Coronary artery (tissue), 2 donors: ENCODE results near the gene MPP4.
A peak's percentile ranks its signal among the peaks of the same experiment; 100 is the strongest.

Experiments
- DNase-seq: peaks from one replicate; pipeline ENCODE4 v3.0.0-alpha.2; 2017; ENCODE audit warnings: low spot score
- H3K27ac ChIP-seq, 2 donors: fragments of 200-600 bp; sonication (generic); one replicate each; pipeline ENCODE4 v1.5.1; 2016 to 2019
- H3K4me3 ChIP-seq: fragments of 200-600 bp; sonication (generic); 2 replicates; pipeline ENCODE4 v1.5.1; 2016; ENCODE audit warnings: mild to moderate bottlenecking, moderate library complexity
- CTCF ChIP-seq: fragments of 200-600 bp; sonication (generic); IDR thresholded peaks from one replicate; pipeline ENCODE4 v1.5.1; 2019; ENCODE audit warnings: antibody characterized with exemption

MPP4 gene

GRCh38 chr2:201698588-201699226, at the start of gene MPP4:
MPP4 (minus strand) TSS chr2:201698644; CDS start chr2:201693954, 4,690 bp downstream.
- peak within 1 kb of the TSS in 1 of 2 donors; percentile 53 for H3K27ac ChIP-seq
- no peak for TF ChIP-seq CTCF
- H3K4me3 ChIP-seq: no peak within 1 kb of the TSS
- DNase-seq: no peak

GRCh38 chr2:201746551-201746950, 48.1 kb upstream of the MPP4 start:
- no peak overlapping the region for H3K27ac ChIP-seq
- DNase-seq: no peak

GRCh38 chr2:201735486-201735885, 37.0 kb upstream of the MPP4 start:
- no peak overlapping the region for H3K4me3 ChIP-seq
- no peak for DNase-seq
- no peak for TF ChIP-seq CTCF
- no peak overlapping the region for H3K27ac ChIP-seq

More at GRCh38 chr2:201746551-201746950, 48.1 kb upstream of the MPP4 start:
- TF ChIP-seq CTCF: no peak
- no peak overlapping the region for H3K4me3 ChIP-seq

GRCh38 chr2:201734111-201734510, 35.7 kb upstream of the MPP4 start:
- no peak for TF ChIP-seq CTCF
- DNase-seq: no peak
- no peak overlapping the region for H3K27ac ChIP-seq
- no peak overlapping the region for H3K4me3 ChIP-seq

- no peak for DNase-seq
- no peak overlapping the region for H3K27ac ChIP-seq
- no peak for TF ChIP-seq CTCF
- H3K4me3 ChIP-seq: no peak overlapping the region
These were observed 35.1 kb upstream of the MPP4 start for GRCh38 chr2:201733544-201733943.

GRCh38 chr2:201730651-201731285, 32.3 kb upstream of the MPP4 start:
- Histone ChIP-seq H3K4me3 (no peak overlapping the region), H3K27ac (no peak overlapping the region)
- TF ChIP-seq CTCF: no peak
- no peak for DNase-seq

- Histone ChIP-seq H3K4me3 (no peak overlapping the region), H3K27ac (no peak overlapping the region)
- no peak for DNase-seq
- no peak for TF ChIP-seq CTCF
These were observed 17.0 kb upstream of the MPP4 start for GRCh38 chr2:201715459-201715858.
